Measurements from ENCODE around the gene MBTPS2.

MBTPS2 gene

DNA sequence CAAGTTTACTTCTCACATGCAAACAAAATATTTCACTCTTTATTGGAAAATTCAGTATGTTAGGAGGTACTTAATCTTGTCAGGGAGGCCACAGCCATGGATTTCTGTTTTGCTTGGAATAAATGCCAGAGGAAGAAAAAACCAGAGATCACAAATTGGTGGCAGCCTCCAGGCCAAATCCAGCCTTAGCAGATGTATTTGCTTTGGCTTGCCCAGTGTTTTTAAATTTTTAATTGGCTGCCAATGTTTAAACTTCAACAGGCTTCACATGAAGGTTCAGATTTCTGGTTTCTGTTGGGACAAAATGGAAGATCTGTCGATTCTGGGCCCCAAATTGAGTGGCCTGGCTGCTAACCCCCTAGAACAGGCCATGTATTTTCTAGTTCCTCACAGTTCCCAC is 35.6 kb downstream of the MBTPS2 start:
- DNase-seq, result no peak
- intact Hi-C loops (cut with DNase I; ENCODE audit: low total_unique reads), result no loop called here
- Histone ChIP-seq H3K27me3 (no peaks in the 10 kb centered on the region), H3K9me3 (no peaks in the 10 kb centered on the region), H3K4me3 (no peak overlapping the region), H3K4me1 (peaks cover 0 to 32% (median 0%) of the 10 kb centered on the region in 4 donors), H3K36me3 (peaks cover 0 to 7% (median 0%) of the 10 kb centered on the region in 3 donors), H3K27ac (no peak overlapping the region)
- TF ChIP-seq, protein P1, sequence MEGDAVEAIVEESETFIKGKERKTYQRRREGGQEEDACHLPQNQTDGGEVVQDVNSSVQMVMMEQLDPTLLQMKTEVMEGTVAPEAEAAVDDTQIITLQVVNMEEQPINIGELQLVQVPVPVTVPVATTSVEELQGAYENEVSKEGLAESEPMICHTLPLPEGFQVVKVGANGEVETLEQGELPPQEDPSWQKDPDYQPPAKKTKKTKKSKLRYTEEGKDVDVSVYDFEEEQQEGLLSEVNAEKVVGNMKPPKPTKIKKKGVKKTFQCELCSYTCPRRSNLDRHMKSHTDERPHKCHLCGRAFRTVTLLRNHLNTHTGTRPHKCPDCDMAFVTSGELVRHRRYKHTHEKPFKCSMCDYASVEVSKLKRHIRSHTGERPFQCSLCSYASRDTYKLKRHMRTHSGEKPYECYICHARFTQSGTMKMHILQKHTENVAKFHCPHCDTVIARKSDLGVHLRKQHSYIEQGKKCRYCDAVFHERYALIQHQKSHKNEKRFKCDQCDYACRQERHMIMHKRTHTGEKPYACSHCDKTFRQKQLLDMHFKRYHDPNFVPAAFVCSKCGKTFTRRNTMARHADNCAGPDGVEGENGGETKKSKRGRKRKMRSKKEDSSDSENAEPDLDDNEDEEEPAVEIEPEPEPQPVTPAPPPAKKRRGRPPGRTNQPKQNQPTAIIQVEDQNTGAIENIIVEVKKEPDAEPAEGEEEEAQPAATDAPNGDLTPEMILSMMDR (IDR thresholded peaks at IDR 0.05), result no peak

DNA sequence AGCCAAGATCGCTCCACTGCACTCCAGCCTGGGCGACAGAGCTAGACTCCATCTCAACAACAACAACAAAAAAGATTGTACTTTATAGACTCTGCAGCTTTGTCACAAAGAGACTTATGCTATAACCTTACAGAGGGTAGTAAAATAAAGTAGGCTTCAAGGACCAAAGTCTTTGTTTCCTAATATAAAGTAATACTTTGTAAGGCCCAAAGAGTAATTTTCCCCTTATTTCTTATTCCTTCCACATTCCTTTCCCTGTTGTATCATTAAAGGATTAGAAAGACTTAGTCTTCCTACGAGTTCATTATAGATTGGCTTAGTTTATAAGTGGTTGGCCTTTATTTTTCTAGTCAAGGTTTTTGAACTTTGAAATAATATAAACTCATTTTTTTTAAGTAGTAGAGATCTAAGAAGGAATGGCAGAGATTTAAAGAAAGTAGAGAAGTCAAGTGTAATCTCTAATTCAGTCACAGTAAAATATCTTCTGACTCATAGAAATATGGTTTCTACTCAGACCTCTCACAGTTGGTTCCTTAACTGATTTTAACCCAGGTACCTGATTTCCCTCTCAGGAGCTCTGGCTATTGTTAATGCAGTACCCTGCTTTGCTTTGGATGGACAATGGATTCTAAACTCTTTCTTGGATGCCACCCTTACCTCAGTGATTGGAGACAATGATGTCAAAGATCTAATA is 42.6 kb downstream of the MBTPS2 start:
- no peak for DNase-seq
- no peaks in the 10 kb centered on the region for H3K27me3 ChIP-seq
- intact Hi-C loops (cut with DNase I; ENCODE audit: low total_unique reads), result no loop called here
- H3K4me1 ChIP-seq, result no peaks in the 10 kb centered on the region
- peaks cover 0 to 7% (median 4%) of the 10 kb centered on the region in 3 donors for H3K36me3 ChIP-seq
- no peaks in the 10 kb centered on the region for H3K9me3 ChIP-seq
- no peak overlapping the region for H3K27ac ChIP-seq
- H3K4me3 ChIP-seq, result no peak overlapping the region
- TF ChIP-seq, protein P1 (IDR thresholded peaks at IDR 0.05), result no peak

DNA sequence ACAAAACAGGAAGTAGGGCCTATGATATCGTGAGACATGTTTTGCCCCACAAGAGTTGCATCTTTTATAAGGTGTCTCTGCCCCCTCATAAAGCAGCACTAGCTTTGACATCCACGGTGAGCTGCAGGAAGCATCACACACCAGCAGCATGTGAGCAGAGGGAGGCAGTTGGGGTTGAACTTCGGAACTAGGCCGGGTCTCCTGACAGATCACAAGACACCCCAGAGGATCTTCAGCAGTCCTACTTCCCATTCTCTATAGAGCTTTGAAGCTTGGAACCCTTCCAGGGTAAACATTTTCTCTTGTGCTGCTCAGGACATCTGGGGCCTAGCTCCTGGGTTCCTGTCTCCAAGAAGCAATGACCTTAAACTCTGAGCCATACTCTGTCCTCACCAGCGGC is 43.8 kb downstream of the MBTPS2 start:
- H3K9me3 ChIP-seq, result no peaks in the 10 kb centered on the region
- peaks cover 0 to 7% (median 4%) of the 10 kb centered on the region in 3 donors for H3K36me3 ChIP-seq
- H3K4me1 ChIP-seq, result no peaks in the 10 kb centered on the region
- intact Hi-C loops (cut with DNase I; ENCODE audit: low total_unique reads), result no loop called here
- H3K27me3 ChIP-seq, result no peaks in the 10 kb centered on the region
- no peak overlapping the region for H3K4me3 ChIP-seq
- no peak overlapping the region for H3K27ac ChIP-seq
- peak; percentile 39 to 62 for DNase-seq
- TF ChIP-seq, protein P1 (IDR thresholded peaks at IDR 0.05), result no peak

DNA sequence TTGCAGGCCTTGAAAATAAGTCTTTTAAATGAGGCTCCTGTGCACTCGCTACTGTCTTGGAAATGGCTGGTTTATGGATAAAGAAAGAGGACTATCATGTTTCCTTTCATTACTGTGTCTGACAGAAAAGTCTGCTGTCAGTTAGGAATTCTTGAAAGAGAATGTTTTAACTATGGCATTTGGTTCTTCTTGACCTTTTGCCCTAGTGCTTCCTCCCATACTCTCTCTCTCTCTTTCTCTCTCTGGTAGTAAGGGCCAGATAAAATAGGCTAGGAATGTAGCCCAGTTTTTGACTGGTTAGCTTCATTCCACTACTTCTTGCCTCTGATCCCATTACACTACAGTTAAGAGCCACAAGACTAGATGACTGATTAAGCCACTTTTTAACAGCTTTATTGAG is 46.2 kb downstream of the MBTPS2 start:
- Histone ChIP-seq H3K9me3 (no peaks in the 10 kb centered on the region), H3K4me3 (no peak overlapping the region), H3K36me3 (peaks cover 0 to 4% (median 0%) of the 10 kb centered on the region in 3 donors), H3K27ac (no peak overlapping the region), H3K27me3 (no peaks in the 10 kb centered on the region), H3K4me1 (no peaks in the 10 kb centered on the region)
- intact Hi-C loops (cut with DNase I; ENCODE audit: low total_unique reads), result no loop called here
- TF ChIP-seq, protein P1 (IDR thresholded peaks at IDR 0.05), result no peak
- no peak for DNase-seq

DNA sequence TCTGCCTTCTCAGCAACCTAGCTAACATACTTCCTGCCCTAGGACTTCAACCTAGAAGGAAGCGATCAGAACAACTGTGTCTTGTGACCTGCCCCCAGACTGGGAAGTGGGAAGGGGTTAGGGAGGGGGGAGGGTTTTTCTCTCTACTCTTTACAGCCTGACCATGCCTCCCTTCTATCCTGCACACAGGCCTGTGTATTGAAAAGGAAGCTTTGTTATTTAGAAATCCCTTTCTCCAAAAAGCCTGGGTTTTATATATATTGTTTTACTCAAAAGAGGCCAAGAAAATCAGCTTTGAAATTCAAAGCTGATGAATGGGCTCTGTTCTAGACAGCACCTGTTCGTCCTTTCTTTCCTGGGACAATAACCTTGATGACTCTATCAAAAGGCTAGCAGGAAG is 65.9 kb downstream of the MBTPS2 start:
- no peaks in the 10 kb centered on the region for H3K36me3 ChIP-seq
- TF ChIP-seq, protein P1 (IDR thresholded peaks at IDR 0.05), result no peak
- DNase-seq, result no peak
- no peaks in the 10 kb centered on the region for H3K4me1 ChIP-seq
- no peak overlapping the region for H3K27ac ChIP-seq
- no peaks in the 10 kb centered on the region for H3K27me3 ChIP-seq
- intact Hi-C loops (cut with DNase I; ENCODE audit: low total_unique reads), result no loop called here
- no peaks in the 10 kb centered on the region for H3K9me3 ChIP-seq
- no peak overlapping the region for H3K4me3 ChIP-seq
